Measurements from ENCODE around the gene MINDY3.
A peak's percentile ranks its signal among the peaks of the same experiment; 100 is the strongest.
"Not testable (repeated sequence)": the region's sequence is repeated elsewhere in the genome, so short reads cannot be mapped to it uniquely, and the experiment has no call there.

The MINDY3 gene

GRCh38 chr10:15853800-15854199 is 6.5 kb downstream of the MINDY3 start:
- DNase-seq = no peak

GRCh38 chr10:15852111-15852557 is 8.2 kb downstream of the MINDY3 start:
- no peak for DNase-seq

GRCh38 chr10:15850337-15850978 is 9.8 kb downstream of the MINDY3 start:
- DNase-seq = not testable (repeated sequence)

GRCh38 chr10:15849316-15849715 is 11.0 kb downstream of the MINDY3 start:
- no peak for DNase-seq

GRCh38 chr10:15847481-15847880 is 12.8 kb downstream of the MINDY3 start:
- no peak for DNase-seq

- DNase-seq = no peak
These were observed 15.8 kb downstream of the MINDY3 start for GRCh38 chr10:15844517-15844916.

- DNase-seq = no peak
These were observed 16.6 kb downstream of the MINDY3 start for GRCh38 chr10:15843695-15844094.

GRCh38 chr10:15842556-15843169 is 17.6 kb downstream of the MINDY3 start:
- DNase-seq = no peak

- DNase-seq = no peak
These were observed 18.6 kb downstream of the MINDY3 start for GRCh38 chr10:15841696-15842095.

- no peak for DNase-seq
These were observed 23.5 kb downstream of the MINDY3 start for GRCh38 chr10:15836807-15837206.

- no peak for DNase-seq
These were observed 30.8 kb downstream of the MINDY3 start for GRCh38 chr10:15829495-15829894.

- DNase-seq = no peak
These were observed 35.8 kb downstream of the MINDY3 start for GRCh38 chr10:15824498-15824897.

GRCh38 chr10:15822131-15822530 is 38.2 kb downstream of the MINDY3 start:
- no peak for DNase-seq

- DNase-seq = no peak
These were observed 39.1 kb downstream of the MINDY3 start for GRCh38 chr10:15821046-15821683.

GRCh38 chr10:15817409-15818046 is 42.8 kb downstream of the MINDY3 start:
- no peak for DNase-seq

- peak; percentile 3 for DNase-seq
These were observed 44.9 kb downstream of the MINDY3 start for GRCh38 chr10:15815242-15815885.

- no peak for DNase-seq
These were observed 45.7 kb downstream of the MINDY3 start for GRCh38 chr10:15814565-15814964.

- no peak for DNase-seq
These were observed 46.9 kb downstream of the MINDY3 start for GRCh38 chr10:15813415-15813814.

GRCh38 chr10:15809450-15809849 is 50.9 kb downstream of the MINDY3 start:
- no peak for DNase-seq

- no peak for DNase-seq
These were observed 52.0 kb downstream of the MINDY3 start for GRCh38 chr10:15808204-15808797.

GRCh38 chr10:15805395-15806058 is 54.8 kb downstream of the MINDY3 start:
- DNase-seq = no peak

- DNase-seq = no peak
These were observed 56.2 kb downstream of the MINDY3 start for GRCh38 chr10:15804109-15804508.
